Heart left ventricle (tissue), 13 donors: ENCODE measurements around the gene CTTNBP2.

Experiments used
- POLR2A ChIP-seq, 2 donors: fragments of 450-650 bp; IDR thresholded peaks; one replicate each; pipeline ENCODE4 v1.6.1; 2017; ENCODE audit warnings: antibody characterized with exemption in 2 of 2, mild to moderate bottlenecking in 2 of 2, moderate library complexity in 2 of 2
- TF ChIP-seq, protein P1 (sequence below), 12 donors: fragments of 200-600 bp; sonication (generic) in 4 of 12; IDR thresholded peaks; one replicate each; pipeline versions ENCODE4 v1.5.0 to v1.8.0; 2018 to 2022; ENCODE audit warnings: antibody characterized with exemption in 12 of 12, mild to moderate bottlenecking in 5 of 12
- donor health status: ischemic (EF 13 %, LVEDD 7.1; RV severe dilation, severe dysfunction).
- donor health status: DM: no; HTN: yes; CAD: no.
- donor health status: DM: no; HTN: no; CAD: no.
- donor health status: ischemic (EF 25% LVEDD 6.9; RV normal size, moderate dysfunction).
- donor health status: ischemic (EF 25% LVEDD 5.7; RV mildly dilated, moderate dysfunction).
- donor health status: ischemic (EF 35%, LVEDD 5.7; RV mildly dilated, moderate dysfunction).
- donor health status: nonischemic (EF 11% LVEDD 7.7; RV severe dilation, severe dysfunction).
- donor health status: DM: yes; HTN: yes; CAD: no.
- donor health status: PGD.
- donor health status: ischemic (EF 29% LVEDD 5.4; RV normal size, mild dysfunction).
- donor health status: nonischemic (EF 23%, LVEDD 6.1; RV moderate dilation, normal function).

DNA sequence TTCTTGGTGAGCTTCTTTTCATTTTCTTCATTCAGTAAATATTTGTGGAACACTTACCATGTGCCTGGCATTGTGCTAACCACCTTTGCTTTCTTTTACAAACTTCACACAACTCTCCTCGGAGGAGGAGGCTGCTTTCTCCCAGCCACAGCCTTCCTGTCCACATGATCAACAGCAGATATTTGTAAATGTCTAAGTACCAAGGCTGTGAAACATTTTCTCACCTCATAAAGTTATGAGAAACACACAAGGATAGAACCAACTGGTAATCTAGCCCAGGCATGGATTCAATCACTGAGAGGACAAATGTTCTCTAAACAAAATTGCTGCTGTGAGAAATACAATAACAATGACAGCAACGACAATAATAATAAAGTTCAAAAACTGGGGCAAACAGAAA lies 3.9 kb downstream of the CTTNBP2 start:
- TF ChIP-seq, protein P1, sequence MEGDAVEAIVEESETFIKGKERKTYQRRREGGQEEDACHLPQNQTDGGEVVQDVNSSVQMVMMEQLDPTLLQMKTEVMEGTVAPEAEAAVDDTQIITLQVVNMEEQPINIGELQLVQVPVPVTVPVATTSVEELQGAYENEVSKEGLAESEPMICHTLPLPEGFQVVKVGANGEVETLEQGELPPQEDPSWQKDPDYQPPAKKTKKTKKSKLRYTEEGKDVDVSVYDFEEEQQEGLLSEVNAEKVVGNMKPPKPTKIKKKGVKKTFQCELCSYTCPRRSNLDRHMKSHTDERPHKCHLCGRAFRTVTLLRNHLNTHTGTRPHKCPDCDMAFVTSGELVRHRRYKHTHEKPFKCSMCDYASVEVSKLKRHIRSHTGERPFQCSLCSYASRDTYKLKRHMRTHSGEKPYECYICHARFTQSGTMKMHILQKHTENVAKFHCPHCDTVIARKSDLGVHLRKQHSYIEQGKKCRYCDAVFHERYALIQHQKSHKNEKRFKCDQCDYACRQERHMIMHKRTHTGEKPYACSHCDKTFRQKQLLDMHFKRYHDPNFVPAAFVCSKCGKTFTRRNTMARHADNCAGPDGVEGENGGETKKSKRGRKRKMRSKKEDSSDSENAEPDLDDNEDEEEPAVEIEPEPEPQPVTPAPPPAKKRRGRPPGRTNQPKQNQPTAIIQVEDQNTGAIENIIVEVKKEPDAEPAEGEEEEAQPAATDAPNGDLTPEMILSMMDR (IDR thresholded peaks at IDR 0.05) = no peak
- no peak for TF ChIP-seq POLR2A (IDR thresholded peaks at IDR 0.05)
